HG02623 (cell line): Measurements from ENCODE around the gene KRT20.
"Not testable (repeated sequence)": the region's sequence is repeated elsewhere in the genome, so short reads cannot be mapped to it uniquely, and the experiment has no call there.

Experiments
- ATAC-seq: cut with Tn5 transposase; IDR thresholded peaks from one replicate; pipeline ENCODE4 v1.9.1; 2021; ENCODE audit warnings: moderate library complexity; ENCODE audit not compliant: unreplicated experiment

KRT20 gene

DNA sequence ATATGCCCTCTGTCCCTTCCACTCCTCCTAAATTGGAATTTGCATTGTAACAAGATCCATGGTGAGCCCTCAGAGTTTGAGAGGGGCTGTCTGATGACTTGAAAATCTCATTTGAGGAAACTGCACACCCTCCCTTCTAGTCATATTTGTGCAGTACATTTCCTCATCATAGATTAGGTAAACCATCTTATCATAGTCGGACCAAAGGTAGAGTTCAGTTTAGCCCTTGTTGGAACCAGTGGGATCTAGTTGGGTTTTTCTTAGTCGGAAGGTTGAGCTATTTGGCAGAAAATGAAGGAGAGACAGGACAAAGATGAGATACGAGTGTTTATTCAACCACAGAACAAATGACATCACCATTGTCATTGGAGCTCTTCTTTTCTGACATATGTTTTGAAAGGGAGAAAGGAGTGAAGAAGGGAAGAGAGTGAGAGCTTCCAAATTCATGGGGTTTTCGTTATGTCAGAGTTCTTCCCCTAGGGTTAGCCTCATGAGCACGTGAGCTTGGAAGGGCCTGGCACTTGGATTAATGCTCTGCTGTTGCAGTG, 15.8 kb upstream of the KRT20 start:
- no peak for ATAC-seq

DNA sequence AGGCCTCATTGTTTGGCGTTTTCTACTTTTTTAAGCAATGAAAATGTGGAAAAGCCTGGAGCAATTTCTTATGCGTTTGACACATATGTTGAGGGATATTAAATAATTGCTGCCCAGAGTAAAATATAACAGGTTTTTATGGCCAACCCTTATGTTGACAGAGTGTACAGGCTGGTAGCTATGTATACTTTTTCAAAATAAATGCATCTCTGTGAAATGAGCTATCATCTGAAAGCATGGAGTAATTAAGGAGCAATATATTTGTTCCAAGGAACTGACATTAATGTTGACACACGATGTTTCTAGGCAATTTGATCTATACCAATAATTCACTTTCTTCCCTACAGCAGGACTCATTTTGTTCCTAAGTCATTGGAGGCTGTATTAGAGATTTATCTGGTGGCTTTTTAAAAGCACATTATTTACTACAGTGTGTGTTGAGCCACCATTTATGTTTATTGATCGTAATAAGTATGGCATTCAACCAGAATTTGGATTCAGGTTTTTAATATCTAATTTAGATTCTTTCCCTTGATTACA, 11.9 kb upstream of the KRT20 start:
- ATAC-seq, result no peak

DNA sequence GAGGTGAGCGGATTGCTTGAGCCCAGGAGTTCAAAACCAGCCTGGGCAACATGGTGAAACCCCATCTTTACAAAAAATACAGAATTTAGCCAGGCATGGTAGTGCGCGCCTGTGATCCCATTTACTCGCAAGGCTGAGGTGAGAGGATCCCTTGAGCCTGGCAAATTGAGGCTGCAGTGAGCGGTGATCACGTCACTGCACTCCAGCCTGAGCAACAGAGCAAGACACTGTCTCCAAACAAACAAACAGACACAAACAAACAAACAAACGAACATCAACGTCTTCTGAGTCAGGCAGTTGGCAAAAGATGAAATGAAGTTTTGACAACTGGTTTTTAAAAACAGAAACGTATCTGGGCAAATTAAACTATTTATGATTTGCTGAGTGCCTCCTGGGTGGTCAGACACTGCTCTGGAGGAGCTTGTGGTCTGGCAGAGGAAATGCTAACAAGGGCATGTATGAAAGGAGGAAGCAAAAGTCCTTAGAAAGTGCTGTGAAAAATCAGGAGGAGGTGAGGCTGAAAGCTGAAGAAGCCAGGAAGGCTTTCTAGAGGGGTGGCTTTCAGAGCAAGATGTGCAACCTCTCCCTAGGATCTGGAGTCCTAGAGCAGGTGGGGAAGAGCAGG, 10.2 kb upstream of the KRT20 start:
- ATAC-seq, result no peak

DNA sequence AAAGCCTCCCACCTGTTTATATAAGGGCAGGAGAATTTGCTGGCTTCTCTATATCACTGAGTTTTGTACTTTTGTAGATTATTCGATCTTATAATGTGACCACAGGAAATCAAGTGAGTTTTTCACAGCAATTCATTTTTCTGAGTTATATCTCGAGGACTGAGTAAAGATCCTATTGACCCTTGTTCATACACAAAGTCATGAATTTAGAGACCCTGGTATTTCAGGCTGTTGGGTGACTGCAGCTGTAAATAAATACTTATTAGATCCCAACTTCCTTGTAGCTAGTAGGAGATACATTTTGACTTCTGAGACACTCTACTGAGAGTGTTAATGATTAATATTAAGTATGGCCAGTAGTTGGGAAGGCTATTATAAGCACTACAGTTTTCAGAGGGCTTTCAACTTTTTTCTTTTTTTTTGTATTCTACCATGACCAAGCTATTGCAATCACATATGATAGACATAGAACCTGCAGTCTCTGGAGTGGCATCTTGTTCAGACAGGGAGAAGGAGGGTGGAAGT, 3.2 kb upstream of the KRT20 start:
- no peak for ATAC-seq

DNA sequence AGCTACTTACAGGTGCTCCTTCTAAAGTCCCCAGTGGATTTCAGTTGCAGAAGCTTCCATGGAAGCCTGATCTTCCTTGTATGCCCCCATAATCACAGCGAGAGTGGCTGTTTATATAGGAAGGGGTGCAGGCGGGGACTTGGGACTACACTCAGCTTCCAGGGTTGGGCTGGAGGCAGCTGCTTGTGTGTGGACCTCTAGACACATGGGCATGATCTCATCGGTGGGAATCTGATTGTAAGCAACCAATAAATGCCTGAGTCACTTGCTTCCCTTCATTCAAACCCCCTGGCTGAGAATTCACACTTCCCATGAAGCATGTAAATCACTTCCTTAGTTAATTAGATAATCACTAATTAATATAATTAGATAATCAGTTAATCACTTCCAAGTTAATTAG, 1.0 kb upstream of the KRT20 start:
- no peak for ATAC-seq

DNA sequence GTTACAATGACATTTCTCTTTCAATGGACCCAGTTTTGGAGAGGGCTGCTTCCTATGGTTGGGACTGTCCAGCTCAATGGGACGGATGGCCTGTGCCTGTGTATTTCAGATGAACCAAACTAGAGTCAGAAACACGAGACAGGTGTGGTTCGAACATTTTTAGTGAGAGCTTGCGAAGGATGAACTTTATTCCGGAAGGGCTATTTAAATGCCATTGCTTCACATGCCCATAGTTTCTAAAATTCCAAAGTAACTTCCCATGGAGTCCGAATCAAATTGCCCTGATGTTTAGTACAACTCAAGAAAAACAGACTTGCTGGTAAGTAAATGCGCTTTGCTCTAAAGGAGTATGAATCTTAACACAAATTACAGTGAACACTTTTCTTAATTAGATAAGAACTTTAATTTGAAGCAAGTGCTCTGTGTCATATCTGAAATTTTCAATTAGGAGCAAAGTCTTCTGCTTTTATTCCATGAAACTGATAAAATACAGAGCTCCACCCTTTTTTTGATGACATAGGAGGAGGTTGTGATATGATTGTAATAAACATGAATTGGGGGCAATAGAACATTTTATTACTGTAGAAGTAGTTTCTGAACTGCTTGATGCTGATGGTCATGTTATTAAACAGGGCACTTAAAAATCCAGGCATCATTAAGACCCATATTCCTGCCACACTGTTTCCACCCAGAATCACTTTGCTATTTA, 1.3 kb downstream of the KRT20 start:
- ATAC-seq, result no peak

DNA sequence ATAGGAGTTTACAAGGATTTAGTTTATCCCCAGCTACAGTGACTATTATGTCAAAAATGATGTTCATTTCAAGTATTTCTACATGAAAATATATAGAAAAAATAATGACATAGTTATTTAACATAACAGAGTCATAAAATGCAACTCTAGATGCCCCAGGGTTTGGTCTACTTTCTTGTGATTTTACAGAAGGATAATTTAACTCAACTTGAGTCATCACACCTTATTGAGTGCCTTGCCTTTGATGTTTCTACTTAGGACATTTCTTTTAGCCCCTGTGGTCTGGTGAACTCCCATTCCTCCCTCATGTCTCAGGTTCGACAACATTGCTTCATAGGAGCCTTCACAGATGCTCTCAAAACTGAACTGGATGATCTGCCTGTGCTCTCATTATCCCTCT, 2.0 kb downstream of the KRT20 start:
- no peak for ATAC-seq

DNA sequence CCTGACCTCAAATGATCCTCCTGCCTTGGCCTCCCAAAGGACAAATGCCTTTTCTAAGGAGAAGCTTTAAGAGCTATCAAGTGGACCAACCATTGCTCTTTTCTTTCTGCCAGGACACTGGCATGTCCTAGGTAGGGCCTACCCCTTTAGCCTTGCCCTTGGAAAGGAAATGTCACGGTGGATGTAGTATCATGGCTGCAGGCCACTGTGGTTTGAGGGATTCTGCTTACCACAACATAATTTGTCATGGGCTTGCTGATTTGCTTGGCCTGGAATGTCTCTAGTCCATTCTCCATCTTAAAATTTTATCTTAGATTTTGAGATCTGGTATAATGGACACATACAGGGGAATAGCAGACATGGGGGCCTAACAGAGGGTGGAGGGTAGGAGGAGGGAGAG, 6.0 kb downstream of the KRT20 start:
- no peak for ATAC-seq

DNA sequence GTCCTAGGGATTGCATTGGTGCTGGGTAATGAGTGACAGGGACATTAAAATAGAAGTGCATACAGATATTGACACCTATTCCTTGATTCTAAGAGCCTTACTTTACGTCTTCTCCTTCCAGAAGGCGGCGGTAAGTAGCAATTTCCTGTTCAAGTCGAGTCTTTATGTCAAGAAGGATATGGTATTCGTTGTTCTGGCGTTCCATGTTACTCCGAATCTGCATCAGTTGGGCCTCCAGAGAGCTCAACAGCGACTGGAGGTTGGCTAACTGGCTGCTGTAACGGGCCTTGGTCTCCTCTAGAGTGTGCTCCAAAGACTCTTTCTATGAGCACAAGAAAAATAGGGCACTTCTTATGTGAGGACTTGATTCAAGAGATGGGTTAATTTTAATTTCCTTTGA, 7.0 kb downstream of the KRT20 start:
- ATAC-seq, result no peak

DNA sequence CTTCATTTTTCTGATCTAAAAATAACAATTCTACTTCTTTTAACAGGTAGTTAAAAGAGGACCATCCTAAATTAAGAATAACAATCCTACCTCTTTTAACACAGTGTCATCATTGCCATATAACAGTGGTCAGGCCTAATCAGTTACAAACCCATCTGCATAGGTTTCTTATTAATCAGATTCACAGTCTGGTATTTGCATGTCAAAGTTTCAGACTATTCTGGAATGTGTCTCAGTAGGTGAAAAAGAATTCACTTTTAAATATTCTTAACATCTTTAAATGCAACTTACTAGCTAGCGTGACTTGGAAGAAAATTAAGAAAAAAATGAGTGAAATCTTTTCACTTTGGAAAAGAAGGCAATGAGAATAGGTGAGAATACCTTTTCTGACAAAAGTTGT, 11.2 kb downstream of the KRT20 start:
- no peak for ATAC-seq

DNA sequence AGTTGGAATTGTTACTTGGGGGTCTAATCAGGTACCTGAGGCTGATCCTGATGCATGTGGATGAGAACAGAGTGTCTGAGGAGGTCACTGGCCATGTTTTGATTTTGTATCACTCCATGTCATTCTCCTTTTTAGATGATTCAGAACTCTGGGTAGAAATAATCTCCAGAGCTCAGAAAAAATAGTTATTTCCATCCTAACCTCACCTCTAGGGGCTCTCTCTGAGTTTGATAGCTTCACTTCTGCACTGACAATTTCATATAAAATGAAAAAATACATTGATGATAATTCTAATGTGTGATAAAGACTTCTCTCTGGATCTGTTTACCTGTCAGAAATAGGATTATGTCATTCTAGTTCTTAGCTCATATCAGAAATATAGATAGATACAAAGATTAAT, 11.8 kb downstream of the KRT20 start:
- no peak for ATAC-seq

DNA sequence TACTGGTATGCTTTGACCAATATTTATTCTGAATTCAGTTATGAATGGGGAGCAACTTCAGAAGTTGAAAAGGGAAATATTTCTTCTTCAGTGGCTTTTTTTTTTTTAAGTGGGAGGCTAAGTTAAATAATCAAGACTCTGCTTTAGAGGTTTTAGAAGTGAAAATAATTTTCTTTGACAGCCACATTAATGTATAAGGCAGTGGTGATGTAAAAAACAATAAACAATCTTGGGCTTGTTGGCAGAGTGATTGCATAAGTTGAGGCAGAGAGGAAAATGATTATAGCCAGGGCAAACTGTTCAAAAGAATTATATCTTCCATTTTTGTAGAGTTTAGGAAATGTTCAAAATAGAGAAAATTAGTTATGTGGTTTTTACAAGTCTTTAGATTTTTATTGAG, 12.6 kb downstream of the KRT20 start:
- no peak for ATAC-seq

DNA sequence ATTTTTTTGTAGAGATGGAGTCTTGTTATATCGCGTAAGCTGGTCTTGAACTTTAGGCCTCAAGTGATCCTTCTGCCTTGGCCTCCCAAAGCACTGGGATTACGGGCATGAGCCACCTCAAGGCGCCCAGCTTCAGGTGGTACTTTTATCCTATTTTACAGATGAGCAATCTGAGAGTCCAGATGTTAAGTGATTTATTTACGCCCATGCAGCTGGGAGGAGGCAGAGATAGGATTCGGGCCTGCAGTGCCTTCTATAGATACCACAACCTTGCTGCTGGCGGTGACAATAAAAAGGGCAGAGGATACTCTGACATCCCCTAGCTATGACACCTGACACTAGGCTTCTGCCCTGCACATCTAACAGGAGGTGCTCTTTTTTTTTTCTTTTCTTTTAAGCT, 13.7 kb downstream of the KRT20 start:
- ATAC-seq, result no peak

DNA sequence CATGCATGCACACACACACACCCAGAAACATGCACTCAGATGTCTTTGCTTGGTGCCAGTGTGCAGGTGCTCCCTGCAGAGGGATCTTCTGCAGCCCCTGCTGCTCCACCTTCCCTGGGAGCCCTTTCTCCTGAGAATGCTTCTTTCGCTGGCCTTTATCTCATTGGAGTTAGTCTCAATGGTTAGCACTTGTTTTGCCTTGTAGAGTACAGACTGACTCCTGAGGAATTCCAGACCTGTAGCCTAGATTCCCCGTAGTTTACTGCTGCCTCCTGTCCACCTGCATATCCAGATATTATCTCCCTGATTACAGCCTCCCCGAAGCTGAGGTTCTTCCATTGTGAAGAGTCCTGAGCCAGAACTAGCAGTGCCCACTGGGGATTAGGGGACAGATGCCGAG, 14.9 kb downstream of the KRT20 start:
- no peak for ATAC-seq

DNA sequence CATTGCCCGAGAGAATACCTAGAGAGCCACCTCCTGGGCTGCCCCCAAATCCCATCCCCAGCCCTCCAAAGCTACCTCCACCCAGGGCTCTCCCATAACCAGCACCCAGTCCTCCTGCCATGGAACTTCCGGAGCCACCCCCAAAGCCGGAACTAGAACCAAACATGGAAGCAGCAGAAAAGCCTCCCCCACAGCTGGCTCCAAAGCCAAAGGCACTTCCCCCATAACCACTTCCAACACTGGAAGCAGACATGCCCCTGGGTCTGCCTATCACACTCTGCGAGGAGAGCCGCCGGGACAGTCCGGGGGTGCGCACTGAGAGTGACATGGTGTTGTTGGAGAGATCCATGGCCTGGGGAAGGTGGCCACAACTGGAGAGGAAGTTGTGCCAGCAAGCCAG, 18.2 kb downstream of the KRT20 start, which contains the start of gene KRT12:
KRT12 (minus strand) TSS at position 386 of the 400 bp plus-strand sequence; CDS start at position 349, 37 bp downstream.
- no peak for ATAC-seq

DNA sequence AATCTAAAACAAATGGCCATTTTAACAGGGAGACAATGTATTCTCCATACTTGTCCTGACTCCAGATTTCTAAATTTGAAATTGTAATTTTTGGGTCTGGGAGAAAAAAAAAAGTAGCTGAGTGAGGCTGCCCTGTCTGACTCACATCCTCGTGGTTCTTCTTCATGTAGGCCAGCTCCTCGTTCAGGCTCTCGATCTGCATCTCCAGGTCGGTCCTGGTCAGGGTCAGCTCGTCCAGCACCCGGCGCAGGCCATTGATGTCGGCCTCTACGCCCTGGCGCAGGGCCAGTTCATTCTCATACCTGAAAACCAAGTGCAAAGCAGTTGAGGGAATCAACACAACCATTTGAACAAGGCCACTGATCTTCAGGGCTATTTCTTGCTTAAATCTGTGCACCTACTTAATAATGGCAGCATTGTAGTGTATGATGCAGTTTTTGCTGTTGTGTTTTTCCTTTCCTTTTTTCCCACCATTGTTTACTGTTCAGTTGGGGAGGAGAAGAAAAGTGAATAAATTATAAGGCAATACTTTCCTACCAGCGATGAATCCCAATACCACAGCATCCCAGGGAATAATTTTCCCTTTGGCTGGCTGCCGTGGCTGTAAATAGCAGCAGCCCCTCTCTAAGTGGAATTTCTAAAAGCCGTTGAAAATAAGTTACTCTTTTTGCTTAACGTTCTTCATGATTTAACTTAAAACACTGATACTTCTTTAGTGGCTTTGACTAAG, 20.2 kb downstream of the KRT20 start:
- no peak for ATAC-seq

DNA sequence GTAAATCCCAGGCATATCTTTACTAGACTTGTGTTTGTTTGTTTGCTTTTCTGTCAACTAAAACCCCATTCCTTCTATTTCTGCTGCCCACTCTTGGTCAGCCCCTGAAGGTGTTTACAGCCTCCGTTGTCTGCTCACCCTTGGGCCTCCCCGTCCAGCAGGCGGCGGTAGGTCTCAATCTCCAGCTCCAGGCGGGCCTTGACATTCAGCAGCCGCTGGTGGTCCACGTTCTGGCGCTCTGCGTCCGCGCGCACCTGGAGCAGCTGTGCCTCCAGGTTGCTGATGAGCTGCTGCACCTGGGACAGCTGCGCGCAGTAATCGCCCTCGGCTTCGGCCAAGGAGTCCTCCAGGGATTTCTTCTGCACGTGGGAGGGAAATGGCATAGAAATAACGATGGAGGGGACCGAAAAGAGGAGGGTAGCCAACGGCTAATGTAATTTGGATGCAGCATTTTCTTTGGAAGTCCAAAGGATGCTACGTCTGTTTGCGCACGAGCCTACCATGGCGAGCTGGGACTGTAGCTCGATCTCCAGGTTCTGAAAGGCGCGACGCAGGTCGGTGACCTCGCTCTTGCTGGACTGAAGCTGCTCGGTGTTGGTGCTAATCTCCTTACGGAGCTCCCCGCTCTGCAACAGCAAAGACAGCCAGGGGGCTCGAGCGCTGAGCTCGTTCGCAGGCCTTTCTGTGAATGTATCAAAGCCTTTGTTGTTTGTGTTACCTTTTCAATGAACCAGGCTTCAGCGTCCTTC, 21.9 kb downstream of the KRT20 start:
- no peak for ATAC-seq

DNA sequence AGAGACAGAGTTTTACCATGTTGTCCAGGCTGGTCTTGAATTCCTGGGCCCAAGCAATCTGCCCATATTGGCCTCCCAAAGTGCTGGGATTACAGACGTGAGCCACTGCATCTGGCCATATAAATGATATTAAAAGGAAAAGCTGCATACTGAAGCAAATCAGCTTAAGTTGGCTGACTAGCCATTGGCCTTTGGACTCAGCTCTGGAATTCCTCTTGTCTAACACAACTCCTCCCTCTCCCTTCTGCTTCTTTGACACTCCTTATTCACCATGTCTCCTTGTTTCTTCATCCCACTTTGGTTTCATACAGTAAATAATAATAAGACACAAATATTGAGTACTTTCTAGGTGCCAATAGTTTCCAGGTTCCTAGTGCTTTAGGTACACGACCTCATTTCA, 25.5 kb downstream of the KRT20 start:
- no peak for ATAC-seq

DNA sequence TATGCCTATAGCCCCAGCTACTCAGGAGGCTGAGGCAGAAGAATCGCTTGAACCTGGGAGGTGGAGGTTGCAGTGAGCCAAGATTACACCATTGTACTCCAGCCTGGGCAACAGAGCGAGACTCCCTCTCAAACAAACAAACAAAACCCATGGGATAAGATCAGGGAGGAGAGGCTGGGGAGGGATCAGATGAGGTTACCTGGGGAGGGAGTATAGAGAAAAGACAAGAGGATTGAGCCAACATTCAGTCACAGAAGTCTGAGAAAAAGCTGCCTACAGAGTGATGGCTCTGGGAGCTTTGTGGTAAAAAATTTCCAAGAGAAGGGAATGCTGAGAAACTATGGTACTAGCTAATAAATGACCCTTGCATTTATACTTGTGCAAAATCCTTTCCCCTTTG, 26.4 kb downstream of the KRT20 start:
- ATAC-seq, result not testable (repeated sequence)

DNA sequence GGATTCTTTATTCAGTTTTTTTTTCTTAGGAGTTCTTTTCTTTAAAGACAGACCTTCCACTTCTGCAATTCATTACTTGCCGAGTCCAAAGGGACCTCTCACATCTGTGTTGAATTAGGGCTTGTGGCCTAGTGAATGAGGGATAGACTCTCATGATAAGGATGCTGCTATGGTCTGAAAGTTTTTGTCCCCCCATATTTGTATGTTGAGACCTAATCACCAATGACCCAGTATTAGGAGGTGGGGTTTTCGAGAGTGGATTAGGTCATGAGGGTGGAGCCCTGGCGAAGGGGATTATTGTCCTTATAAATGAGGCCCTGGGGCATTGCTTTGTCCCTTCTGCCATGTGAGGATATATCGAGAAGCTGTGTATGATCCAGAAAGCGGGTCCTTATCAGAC, 27.5 kb downstream of the KRT20 start:
- no peak for ATAC-seq
